GM12892 (cell line): ENCODE measurements around the gene CACNB4.

Experiments used
- POLR2A ChIP-seq: IDR thresholded peaks from 2 replicates; pipeline ENCODE4 v1.6.1; 2011; ENCODE audit warnings: low read depth, low read length, control low read depth
- POLR2AphosphoS5 ChIP-seq: IDR thresholded peaks from 2 replicates; pipeline ENCODE4 v1.6.1; 2011; ENCODE audit warnings: low read depth, low read length, control low read depth
- TAF1 ChIP-seq: IDR thresholded peaks from 2 replicates; pipeline ENCODE4 v1.6.1; 2011; ENCODE audit warnings: low read depth, mild to moderate bottlenecking, control low read depth, low read length, borderline replicate concordance

- TF ChIP-seq POLR2A (no peak), POLR2AphosphoS5 (no peak), TAF1 (no peak)
Measured at GRCh38 chr2:151959238-151959637, 139.6 kb downstream of the CACNB4 start.
